Measurements from ENCODE around the gene BCL7C.
A peak's percentile ranks its signal among the peaks of the same experiment; 100 is the strongest.
"Not testable (repeated sequence)": the region's sequence is repeated elsewhere in the genome, so short reads cannot be mapped to it uniquely, and the experiment has no call there.

BCL7C gene

GRCh38 chr16:30893744-30894539 lies at the start of gene BCL7C:
Gene BCL7C, minus strand, starts transcription at chr16:30894077. Its CDS starts 133 bp downstream, at chr16:30893944.
- peak; percentile 30; the same call in 1 of the 2 replicates for TF ChIP-seq CTCF (IDR thresholded peaks at IDR 0.05; ENCODE audit: low read depth, low read length)
- H3K4me3 ChIP-seq (ENCODE audit: low read depth, low read length) = peak within 1 kb of the TSS; percentile 86

GRCh38 chr16:30942426-30942806 lies 48.5 kb upstream of the BCL7C start:
- no peak overlapping the region for H3K4me3 ChIP-seq (ENCODE audit: low read depth, low read length)
- no peak for TF ChIP-seq CTCF (IDR thresholded peaks at IDR 0.05; ENCODE audit: low read depth, low read length)

DNA sequence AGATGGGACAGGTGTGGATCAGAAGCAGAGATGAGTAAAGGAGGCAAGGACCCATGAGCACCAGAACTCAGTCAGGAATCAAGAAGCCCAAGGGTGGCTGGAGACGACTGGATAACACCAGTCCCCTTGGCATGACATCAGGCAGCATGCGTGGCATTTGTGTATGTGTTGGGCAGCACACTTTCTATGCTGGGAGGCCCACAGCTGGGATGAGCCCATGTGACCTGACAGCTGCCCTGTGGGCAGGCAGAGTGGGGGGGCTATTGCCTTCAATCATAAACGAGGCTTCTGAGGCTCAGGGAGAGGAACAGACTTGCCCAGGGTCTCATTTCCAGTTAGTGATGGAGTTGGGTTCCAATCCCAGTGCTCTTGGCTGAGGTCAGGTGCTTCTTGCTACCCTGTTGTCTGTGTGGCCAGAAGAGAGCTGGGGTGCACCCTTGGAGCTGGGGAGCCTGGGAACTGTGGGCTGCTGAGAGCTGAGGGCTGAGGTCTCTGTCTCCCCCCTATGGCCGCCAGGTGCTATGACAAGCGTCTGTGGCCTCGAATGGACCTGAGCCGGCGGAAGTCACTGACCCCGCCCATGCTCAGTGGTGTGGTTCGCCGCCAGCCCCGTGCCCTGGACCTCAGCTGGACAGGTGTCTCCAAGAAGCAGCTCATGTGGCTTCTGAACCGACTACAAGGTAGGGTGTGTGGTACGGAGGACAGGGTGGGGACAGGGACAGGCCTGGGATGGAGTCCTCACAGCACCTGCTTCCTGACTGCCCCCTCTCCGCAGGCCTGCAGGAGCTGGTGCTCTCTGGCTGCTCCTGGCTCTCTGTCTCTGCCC lies 47.9 kb upstream of the BCL7C start:
- no peak overlapping the region for H3K4me3 ChIP-seq (ENCODE audit: low read depth, low read length)
- peak; percentile 92 for TF ChIP-seq CTCF (IDR thresholded peaks at IDR 0.05; ENCODE audit: low read depth, low read length)

DNA sequence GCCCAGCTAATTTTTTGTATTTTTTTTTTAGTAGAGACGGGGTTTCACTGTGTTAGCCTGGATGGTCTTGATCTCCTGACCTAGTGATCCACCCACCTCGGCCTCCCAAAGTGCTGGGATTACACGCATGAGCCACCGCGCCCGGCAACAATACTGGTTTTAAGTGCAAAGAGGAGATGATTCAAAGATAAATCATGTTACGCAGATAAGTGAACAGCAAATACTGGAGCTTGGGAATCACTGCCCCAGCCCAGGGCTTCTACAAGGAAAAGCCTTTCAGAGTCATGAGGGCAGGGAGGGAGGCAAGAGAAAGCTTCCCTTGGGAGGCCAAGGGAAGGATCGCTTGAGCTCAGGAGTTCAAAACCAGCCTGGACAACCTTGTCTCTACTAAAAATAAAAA lies 45.7 kb upstream of the BCL7C start:
- not testable (repeated sequence) for H3K4me3 ChIP-seq (ENCODE audit: low read depth, low read length)

DNA sequence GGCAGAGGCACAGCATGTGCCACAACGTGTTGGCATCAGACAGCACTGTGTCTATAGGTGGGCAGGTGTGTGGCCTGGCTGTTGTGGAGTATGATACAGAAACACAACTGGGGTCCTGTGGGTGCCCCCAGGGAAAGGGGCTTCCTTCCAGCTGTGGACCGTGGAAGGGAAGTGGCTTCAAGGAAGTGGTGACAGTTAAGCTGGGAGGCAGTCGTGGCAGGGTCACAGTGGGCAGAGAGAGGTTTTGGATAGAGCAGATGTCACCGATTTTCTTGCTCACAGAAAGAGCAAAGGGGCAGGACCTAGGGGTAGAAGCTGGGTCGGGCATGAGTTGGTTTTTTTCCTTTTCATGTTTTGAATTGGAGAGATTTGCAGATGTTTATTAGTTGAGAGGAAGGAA lies 43.8 kb upstream of the BCL7C start:
- TF ChIP-seq CTCF (IDR thresholded peaks at IDR 0.05; ENCODE audit: low read depth, low read length) = no peak
- H3K4me3 ChIP-seq (ENCODE audit: low read depth, low read length) = no peak overlapping the region

GRCh38 chr16:30934827-30935557 lies 41.1 kb upstream of the BCL7C start:
- no peak overlapping the region for H3K4me3 ChIP-seq (ENCODE audit: low read depth, low read length)
- TF ChIP-seq CTCF (IDR thresholded peaks at IDR 0.05; ENCODE audit: low read depth, low read length) = peak; percentile 62

GRCh38 chr16:30931068-30931650 lies 37.3 kb upstream of the BCL7C start:
- no peak for TF ChIP-seq CTCF (IDR thresholded peaks at IDR 0.05; ENCODE audit: low read depth, low read length)

More at GRCh38 chr16:30931068-30931650, 37.3 kb upstream of the BCL7C start:
- no peak overlapping the region for H3K4me3 ChIP-seq (ENCODE audit: low read depth, low read length)
